Activated CD4-positive, alpha-beta T cell treated with anti-CD3 and anti-CD28 coated beads, Interleukin-2, amount 50 U/mL, for 24 hours (primary cell): ENCODE results near the gene DEDD2.

Experiments used
- DNase-seq, 2 donors: peaks; one replicate each; pipeline ENCODE4 v3.0.0-alpha.2; 2020; ENCODE audit warnings: low read depth in 1 of 2, low spot score in 1 of 2

DEDD2 gene

DNA sequence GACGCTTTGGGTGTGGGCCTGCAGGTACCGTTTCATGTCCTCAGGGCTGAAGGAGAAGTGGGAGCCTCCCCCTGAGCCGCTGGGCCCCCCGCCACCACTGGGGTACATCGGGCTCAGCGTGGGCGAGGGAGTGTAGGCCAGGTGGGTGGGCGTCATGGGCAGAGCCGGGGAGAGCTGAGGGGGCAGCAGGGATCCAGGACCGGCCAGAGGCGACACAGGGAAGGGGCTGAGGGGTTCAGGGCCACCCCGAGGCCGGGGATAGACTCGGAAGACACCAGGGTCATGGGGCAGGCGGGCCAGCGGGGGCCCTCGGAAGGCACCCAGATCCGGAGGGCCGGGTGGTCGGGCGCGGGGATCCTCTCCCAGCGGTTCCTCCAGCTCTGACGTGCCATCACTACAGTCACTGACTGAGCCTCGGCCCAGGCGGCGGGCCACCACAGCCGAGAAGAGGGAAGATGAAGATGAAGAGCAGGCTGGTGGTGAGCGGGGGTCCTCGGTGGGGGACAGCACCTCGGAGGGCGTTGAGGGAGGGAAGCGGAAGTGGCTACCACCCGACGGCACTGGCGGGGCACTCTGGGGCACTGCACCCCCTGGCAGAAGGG, 31.8 kb upstream of the DEDD2 start:
- DNase-seq: no peak

- no peak for DNase-seq
Observed at GRCh38 chr19:42248270-42249148, 31.0 kb upstream of the DEDD2 start.

GRCh38 chr19:42247640-42248199, 30.2 kb upstream of the DEDD2 start:
- DNase-seq: no peak

DNA sequence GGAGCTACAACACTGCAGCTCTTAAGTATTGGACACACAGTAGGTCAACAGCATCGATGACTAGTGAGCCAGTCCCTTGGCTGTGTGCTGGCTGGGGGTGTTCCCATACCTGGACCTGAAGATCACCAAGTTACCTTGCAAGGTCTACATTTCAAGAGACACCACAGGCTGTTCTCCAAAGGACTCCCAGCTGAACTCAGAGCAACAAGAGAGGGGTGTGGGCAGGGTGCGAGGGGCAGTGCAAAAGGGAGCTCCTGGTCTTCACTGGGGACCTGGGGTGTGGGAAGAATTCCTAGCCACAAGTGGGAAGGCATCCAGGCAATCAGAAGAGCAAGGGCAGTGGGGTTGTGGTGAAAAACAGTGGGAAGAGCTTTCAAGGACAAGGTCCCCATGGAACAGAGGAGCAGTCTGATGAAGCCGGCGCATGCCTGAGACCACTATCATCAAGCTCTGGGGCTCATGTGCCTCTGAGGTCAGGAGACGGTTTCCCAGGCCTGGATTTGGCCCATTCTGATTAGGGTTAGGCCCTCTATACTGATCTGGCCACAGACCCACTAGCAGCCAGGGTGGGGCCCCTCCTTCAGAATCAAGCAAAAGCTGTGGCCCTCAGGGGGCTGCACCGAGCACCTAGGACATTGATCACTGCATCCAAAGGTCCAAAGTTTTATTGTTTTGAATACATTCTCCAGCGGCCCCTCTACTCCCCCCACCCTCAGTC, 29.6 kb upstream of the DEDD2 start:
- DNase-seq: no peak

DNA sequence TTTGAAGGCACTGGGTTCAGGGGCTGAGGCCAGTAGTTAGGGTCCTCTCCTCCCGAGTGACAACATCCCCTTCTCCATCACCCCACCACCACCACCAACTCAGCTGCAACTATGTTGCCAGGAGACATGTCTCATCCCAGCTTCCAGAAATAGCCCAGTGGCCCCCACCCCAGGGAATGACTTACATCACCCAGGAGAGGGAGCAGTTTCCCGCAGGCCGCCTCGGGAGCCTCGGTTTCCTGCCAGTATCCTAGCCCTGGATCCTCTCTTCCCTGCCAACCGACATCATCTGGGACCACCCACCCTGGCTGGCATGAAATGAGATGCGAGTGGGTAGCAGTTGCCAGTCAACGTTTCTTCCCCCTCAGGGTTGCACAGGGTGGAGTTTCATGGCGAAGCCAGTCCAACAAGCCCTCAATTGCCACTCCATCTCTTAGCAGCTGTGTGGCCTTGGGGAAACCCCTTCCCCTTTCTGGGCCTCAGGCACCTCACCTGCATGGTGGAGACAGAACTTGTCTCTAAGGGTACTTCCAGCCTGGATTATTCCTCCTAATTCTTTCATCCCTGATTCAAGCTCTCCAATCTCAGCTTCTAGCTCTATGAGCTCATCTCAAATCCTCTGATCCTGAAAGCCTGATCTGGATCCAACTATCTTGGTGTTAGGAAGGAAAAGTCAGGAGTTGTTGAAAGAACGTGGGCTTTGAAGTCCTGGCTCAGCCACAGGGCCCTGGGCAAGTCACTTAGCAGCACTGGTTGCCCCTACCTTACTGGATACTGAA, 28.9 kb upstream of the DEDD2 start:
- no peak for DNase-seq

GRCh38 chr19:42245231-42245630, 27.8 kb upstream of the DEDD2 start:
- no peak for DNase-seq

- DNase-seq: peak; percentile 81 to 89
Observed at GRCh38 chr19:42244347-42245220, 27.1 kb upstream of the DEDD2 start.

DNA sequence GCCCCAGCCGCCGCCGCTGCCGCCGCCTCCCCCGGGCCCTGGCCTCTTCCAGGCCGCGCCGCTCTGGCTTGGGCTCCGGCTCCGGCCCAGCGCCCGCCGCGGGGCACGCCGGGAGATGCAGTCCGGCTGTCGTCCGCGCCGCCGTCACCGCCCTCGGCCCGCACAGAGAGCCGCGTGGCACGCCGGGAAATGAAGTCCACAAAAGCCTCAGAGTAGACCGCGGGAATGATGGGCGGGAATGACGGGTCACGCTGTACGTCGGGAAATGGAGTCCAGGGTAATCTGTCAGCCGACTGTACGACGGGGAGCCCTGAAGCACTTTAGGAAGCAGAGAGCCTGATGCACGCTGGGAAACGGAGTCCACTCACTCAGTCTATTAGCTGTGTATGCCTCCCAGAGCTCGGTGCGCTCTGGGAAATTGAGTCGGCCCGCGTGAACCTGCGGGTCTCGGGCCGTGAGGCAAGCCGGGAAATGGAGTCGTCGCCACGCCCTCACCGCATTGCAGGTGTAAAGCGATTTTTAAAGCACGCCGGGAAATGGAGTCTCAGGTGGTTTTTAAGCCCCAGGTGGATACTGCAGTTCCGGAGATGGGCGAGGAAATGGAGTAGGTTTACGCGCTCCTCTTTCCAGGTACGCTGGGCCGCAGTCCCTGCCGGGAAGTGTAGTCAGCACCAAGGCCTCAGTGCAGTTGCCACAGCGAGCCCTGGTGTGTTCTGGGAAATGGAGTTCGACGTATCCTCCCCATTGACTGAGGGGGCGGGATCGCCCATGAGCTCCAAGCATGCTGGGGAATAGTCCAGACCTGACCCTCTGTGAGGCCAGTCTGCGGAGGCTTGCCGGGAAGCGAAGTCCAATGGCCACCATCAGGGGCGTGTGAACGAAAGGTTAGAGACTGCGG, 25.3 kb upstream of the DEDD2 start, which contains the start of gene GSK3A:
Gene GSK3A, minus strand, starts transcription at position 91 of the 898 bp plus-strand sequence. CDS start 137 bp downstream, outside the sequence.
- peak; percentile 91 to 95 for DNase-seq

DNA sequence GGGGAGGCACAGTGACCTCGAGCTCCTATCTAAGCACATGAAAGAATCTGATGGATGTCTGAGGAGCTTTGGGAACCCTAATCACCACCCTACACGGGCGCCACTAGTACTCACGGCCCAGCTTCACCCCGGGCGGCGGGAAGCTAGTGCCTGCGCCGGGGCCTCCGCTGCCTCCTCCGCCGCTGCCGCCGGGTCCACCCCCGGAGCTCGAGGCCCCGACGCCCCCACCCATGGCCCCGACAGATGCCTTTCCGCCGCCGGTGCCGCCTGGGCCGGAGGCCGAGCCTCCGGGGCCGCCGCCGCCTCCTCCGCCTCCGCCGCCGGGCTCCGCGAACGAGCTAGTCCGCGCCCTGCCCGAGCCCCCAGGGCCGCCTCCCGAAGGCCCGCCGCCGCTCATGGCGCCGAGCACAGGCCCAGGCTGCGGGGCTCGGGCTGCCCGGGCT, 24.6 kb upstream of the DEDD2 start:
- DNase-seq: no peak

DNA sequence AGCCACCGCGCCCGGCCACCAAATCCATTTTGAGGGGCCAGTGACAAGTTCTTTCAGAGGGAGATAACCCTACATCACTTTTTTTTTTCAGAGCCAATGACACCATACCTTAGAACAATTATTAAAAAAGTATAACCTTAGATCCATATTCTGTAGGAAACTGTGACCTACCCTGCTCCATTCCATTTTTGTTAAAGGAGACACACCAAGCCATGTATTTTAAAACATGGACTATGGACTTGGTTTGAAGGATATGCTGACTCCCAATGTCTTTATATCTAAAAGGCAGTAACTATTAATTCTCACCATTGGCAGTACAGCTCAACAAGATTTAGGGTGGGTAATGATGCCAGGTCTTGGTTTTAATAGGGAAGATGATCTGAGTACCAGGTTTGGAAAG, 23.8 kb upstream of the DEDD2 start:
- no peak for DNase-seq

GRCh38 chr19:42239544-42240220, 22.2 kb upstream of the DEDD2 start:
- no peak for DNase-seq

DNA sequence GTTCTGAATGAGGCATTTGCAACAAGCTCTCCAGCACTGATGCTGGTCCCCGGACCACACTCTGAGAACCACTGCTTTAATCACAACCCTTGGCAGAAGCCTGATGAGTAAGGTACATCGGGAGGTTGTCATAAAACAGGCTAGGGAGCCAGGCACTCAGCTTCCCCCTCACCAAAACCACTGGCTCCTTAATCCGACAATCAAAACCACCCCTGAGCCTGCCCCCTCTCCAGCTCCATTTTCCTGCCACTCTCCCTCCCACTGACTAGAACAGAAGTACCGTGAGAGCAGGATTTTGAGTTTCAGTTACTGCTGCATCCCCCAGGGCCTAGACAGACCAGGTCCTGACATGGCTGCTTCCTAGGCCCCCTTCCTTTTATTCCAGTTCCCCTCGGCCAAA, 17.7 kb upstream of the DEDD2 start:
- DNase-seq: no peak

GRCh38 chr19:42234364-42234763, 16.9 kb upstream of the DEDD2 start:
- DNase-seq: no peak

GRCh38 chr19:42233678-42234292, 16.3 kb upstream of the DEDD2 start:
- DNase-seq: no peak

DNA sequence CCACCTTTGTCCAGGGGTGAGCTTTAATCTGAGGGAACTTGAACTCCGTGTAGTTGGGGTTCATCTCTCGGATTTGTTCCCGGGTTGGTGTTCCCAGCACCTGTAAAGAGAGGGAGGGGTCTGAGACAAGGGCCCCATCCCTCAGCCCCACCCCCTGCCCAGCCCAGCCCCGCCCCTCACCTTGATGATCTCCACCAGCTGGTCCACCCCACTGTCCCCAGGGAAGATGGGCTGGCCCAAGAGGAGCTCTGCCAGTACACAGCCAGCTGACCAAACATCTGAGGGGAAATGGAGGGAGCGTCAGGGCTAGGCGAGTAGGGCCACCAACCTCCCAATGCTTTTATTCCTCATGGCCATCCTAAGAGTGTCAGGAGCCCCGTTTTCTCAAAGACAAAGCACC, 15.6 kb upstream of the DEDD2 start:
- DNase-seq: no peak

DNA sequence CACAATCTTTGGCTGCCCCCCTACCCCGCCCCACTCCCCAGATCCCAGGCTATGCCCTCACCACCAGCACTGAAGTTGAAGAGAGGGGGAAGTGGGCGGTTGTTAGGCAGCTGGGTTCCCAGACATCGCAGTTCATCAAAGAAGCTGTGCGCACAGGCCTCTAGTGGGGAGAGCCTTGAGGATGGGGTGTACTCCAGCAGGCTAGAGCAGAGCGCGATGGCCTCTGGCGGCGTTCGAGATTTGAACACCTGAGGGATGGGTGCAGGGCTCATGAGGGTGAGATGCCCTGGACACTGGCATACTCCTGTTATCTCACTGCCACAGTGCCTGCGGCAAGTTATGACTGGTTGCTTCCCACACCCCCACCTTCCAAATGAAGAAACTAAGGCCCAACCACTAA, 15.0 kb upstream of the DEDD2 start:
- no peak for DNase-seq

DNA sequence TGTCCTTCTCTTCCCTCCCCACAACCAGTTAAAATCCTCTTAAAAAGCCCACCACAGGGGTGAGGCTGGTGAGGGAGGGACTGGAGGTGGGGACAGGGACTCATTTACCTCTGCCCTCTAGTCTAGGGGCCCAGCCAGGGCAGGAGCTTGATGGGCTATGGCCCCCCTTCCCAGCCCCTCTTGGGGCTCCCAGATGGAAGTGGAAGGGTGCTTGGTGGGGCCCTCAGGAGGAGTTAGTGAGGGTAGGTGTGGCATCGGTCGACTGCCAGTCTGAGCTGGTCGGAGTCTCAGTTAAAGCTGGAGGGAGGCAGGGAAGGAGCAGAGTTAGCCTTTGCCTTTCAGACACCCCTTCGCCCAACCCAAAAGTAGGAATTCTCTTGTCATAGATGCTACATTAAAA, 13.1 kb upstream of the DEDD2 start:
- no peak for DNase-seq

GRCh38 chr19:42229855-42230351, 12.4 kb upstream of the DEDD2 start:
- DNase-seq: no peak
